Measurements from ENCODE around the gene RASA3. TPM values are rescaled to one million over a fixed set of nuclear protein-coding genes. Genes with fewer than 3 reads are reported as not detected.

RASA3 gene
- total RNA-seq, 1 experiment from 2014 or later: 18.6 TPM

DNA sequence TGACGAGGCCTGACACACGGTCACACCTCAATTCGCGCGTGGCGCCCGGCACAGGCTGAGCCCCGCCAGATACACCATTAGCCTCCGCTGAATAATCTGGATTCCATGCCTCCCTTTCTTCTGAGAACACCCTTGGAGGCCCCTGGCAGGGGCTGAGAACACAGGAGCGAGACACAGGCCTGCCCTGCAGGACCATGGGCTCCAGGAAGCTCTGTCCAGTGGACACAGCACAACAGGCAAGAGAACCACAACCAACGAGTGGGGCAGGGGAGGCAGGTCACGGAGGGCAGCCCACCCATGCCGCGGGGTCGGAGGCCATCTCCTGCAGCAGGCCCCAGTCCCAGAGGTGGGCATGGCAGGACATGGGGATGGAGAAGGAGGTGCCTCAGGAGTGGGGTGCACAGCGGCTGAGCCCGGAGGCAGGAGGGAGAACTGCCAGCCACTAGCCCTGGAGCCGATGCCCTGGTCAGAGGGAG is 82.8 kb downstream of the RASA3 start:
- ChIA-PET RAD21 (ENCODE audit: low non-redundant PET in 1 of 2, low total read pairs in 2 of 2, uncharacterized antibody in 2 of 2, unreplicated experiment in 2 of 2) (no interaction called here), CTCF (no interaction called here), POLR2A (no interaction called here)
- Histone ChIP-seq H3K9ac (ENCODE audit: low read length) (no peak overlapping the region), H3K4me1 (ENCODE audit: control insufficient read depth in 1 of 2, insufficient read depth in 2 of 2, low read length in 2 of 2) (no peaks in the 10 kb centered on the region), H3K79me2 (ENCODE audit: insufficient read depth, low read length) (peaks cover 3% of the 10 kb centered on the region; the same call in 1 of the 2 replicates), H3K4me2 (ENCODE audit: low read length) (no peak overlapping the region), H3K27ac (ENCODE audit: low read depth, low read length) (no peak overlapping the region), H3K36me3 (ENCODE audit: control insufficient read depth in 1 of 2, insufficient read depth in 2 of 2, low read length in 2 of 2) (no peaks in the 10 kb centered on the region), H3K9me3 (ENCODE audit: control insufficient read depth in 1 of 2, insufficient read depth in 1 of 2, low read depth in 1 of 2, low read length in 2 of 2) (no peaks in the 10 kb centered on the region), H3K4me3 (replicated peaks in 1 of 2; ENCODE audit: low read depth in 1 of 2, low read length in 2 of 2) (no peak overlapping the region), H2AFZ (ENCODE audit: low read depth, low read length, poor library complexity, severe bottlenecking) (no peak overlapping the region), H4K20me1 (ENCODE audit: insufficient read depth) (no peaks in the 10 kb centered on the region), H3K27me3 (ENCODE audit: insufficient read depth, low read length) (no peaks in the 10 kb centered on the region), H3K9me2 (ENCODE audit: insufficient read depth) (no peaks in the 10 kb centered on the region)
- intact Hi-C loops (cut with micrococcal nuclease): no loop called here
- ATAC-seq (no peak), DNase-seq (ENCODE audit: low read depth, low spot score) (no peak)
- BruUV-seq (replicated peaks): no TSS peak
- TF ChIP-seq SIN3A (IDR thresholded peaks at IDR 0.05; ENCODE audit: low read depth) (no peak), POLR2AphosphoS5 (IDR thresholded peaks at IDR 0.05; ENCODE audit: low read depth, low read length) (no peak), POLR2A (IDR thresholded peaks at IDR 0.05; ENCODE audit: borderline replicate concordance, extremely low read depth, insufficient read depth, insufficient read length) (no peak), ZFX (IDR thresholded peaks at IDR 0.05) (no peak), ELF1 (IDR thresholded peaks at IDR 0.05; ENCODE audit: borderline replicate concordance, low read depth) (no peak), EZH2 (IDR thresholded peaks at IDR 0.05) (no peak), EGR1 (IDR thresholded peaks at IDR 0.05; ENCODE audit: low read depth) (no peak), JUND (IDR thresholded peaks at IDR 0.05) (no peak), MAX (IDR thresholded peaks at IDR 0.05) (no peak), TCF7L2 (IDR thresholded peaks at IDR 0.05; ENCODE audit: borderline replicate concordance, extremely low read depth, insufficient read depth, insufficient read length) (no peak), SRF (IDR thresholded peaks at IDR 0.05; ENCODE audit: low read depth) (no peak), SP1 (IDR thresholded peaks at IDR 0.05; ENCODE audit: low read depth) (no peak), ZBTB33 (IDR thresholded peaks at IDR 0.05; ENCODE audit: extremely low read depth, insufficient replicate concordance, low read length) (no peak), ZNF274 (IDR thresholded peaks at IDR 0.05; ENCODE audit: low read depth, low read length) (no peak), YY1 (IDR thresholded peaks at IDR 0.05; ENCODE audit: extremely low read depth, insufficient replicate concordance, low read depth, low read length) (no peak), REST (IDR thresholded peaks at IDR 0.05; ENCODE audit: low read depth) (no peak), EZH2phosphoT487 (IDR thresholded peaks at IDR 0.05; ENCODE audit: borderline replicate concordance) (no peak), FOSL1 (IDR thresholded peaks at IDR 0.05; ENCODE audit: low read depth) (no peak), CEBPB (IDR thresholded peaks at IDR 0.05; ENCODE audit: low read depth) (no peak)
- TF ChIP-seq, protein P1, sequence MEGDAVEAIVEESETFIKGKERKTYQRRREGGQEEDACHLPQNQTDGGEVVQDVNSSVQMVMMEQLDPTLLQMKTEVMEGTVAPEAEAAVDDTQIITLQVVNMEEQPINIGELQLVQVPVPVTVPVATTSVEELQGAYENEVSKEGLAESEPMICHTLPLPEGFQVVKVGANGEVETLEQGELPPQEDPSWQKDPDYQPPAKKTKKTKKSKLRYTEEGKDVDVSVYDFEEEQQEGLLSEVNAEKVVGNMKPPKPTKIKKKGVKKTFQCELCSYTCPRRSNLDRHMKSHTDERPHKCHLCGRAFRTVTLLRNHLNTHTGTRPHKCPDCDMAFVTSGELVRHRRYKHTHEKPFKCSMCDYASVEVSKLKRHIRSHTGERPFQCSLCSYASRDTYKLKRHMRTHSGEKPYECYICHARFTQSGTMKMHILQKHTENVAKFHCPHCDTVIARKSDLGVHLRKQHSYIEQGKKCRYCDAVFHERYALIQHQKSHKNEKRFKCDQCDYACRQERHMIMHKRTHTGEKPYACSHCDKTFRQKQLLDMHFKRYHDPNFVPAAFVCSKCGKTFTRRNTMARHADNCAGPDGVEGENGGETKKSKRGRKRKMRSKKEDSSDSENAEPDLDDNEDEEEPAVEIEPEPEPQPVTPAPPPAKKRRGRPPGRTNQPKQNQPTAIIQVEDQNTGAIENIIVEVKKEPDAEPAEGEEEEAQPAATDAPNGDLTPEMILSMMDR (IDR thresholded peaks at IDR 0.05 in 2 of 3, conservative IDR thresholded peaks at IDR 0.05 in 1 of 3; ENCODE audit: borderline replicate concordance in 1 of 3, insufficient read depth in 1 of 3, low read depth in 2 of 3, low read length in 2 of 3): no peak

All from HCT116 (cell line).